Activated naive CD4-positive, alpha-beta T cell treated with anti-CD3 and anti-CD28 coated beads, Interleukin-2, amount 50 U/mL, for 72 hours (primary cell): ENCODE measurements around the gene ENPP7. TPM values are rescaled to one million over a fixed set of nuclear protein-coding genes. Genes with fewer than 3 reads are reported as not detected.

ENCODE experiments used
- ATAC-seq, 2 donors: fragments of 150-1000 bp; cut with Tn5 transposase; 2 replicates each; pipeline ENCODE4 v1.10.0; 2021; ENCODE audit warnings: mild to moderate bottlenecking in 2 of 2, moderate library complexity in 2 of 2
- DNase-seq, 2 donors: peaks; one replicate each; pipeline ENCODE4 v3.0.0; 2021 to 2022; ENCODE audit warnings: low spot score in 2 of 2
- H3K27ac Mint-ChIP-seq, 2 donors: one replicate each; pipeline ENCODE4 v1.8.0; 2022; ENCODE audit warnings: mild to moderate bottlenecking in 2 of 2, mixed read lengths in 2 of 2
- H3K36me3 Mint-ChIP-seq, 2 donors: one replicate each; pipeline ENCODE4 v1.8.0; 2022; ENCODE audit warnings: mixed read lengths in 2 of 2
- H3K9me3 Mint-ChIP-seq, 2 donors: one replicate each; pipeline ENCODE4 v1.8.0; 2022; ENCODE audit warnings: mixed read lengths in 2 of 2
- total RNA-seq, 2 donors: library from RNA; stranded (reverse); gene quantifications; one replicate each; pipeline ENCODE4 v1.2.3, GENCODE V29; 2022

The ENPP7 gene
- total RNA-seq, 2 donors from 2014 or later: 0.23 TPM; not detected in 1

DNA sequence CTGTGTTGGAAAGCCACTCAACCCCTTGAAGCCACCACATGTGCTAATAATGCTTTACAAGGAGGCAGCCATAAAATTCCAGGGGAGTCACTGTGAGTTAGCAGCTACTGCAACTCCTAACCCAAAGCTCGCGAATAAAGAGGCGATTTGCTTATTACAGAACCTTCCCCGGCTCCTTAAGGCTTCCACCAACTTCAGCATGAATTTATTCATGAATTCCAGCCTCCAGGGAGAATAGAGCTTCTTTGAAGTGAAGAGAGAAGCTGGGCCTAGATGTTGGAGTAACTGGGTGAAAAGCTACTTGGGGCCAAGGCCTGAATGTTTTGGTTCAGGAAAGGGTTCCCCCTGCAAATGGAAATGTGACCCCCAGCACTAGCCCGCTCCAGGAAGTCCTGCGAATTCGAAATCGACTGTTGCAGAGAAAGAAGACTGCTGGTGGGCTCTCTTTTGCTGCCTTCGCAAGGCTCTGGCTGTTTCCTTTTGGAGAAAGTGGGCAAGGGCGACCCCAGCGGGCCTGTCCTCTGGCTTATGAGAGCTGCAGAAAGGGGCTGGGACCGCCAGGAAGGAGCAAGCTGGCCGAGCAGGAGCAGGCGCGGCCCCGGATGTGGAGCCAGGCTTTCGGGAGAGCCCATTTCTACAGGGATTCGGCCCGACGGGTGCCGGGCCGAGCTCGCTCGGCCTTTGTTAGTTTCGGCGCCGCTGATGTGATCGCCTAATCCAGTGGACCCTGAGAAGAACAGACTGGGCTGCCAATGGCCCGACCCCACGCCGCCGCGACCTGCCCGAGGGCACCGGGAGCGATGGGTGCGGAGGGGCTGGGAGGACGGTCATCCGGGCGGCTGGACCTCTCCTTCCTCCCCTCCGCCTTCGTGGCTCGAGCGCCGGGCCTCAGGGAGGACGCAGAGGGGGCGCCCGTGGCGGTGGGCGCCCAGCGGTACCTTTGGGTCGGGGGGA is 58.5 kb downstream of the ENPP7 start:
- ATAC-seq (peak in 1 of 2 donors; percentile 8), DNase-seq (no peak)
- Mint-ChIP-seq H3K36me3 (no peaks in the 10 kb centered on the region), H3K27ac (no peak overlapping the region), H3K9me3 (no peaks in the 10 kb centered on the region)

DNA sequence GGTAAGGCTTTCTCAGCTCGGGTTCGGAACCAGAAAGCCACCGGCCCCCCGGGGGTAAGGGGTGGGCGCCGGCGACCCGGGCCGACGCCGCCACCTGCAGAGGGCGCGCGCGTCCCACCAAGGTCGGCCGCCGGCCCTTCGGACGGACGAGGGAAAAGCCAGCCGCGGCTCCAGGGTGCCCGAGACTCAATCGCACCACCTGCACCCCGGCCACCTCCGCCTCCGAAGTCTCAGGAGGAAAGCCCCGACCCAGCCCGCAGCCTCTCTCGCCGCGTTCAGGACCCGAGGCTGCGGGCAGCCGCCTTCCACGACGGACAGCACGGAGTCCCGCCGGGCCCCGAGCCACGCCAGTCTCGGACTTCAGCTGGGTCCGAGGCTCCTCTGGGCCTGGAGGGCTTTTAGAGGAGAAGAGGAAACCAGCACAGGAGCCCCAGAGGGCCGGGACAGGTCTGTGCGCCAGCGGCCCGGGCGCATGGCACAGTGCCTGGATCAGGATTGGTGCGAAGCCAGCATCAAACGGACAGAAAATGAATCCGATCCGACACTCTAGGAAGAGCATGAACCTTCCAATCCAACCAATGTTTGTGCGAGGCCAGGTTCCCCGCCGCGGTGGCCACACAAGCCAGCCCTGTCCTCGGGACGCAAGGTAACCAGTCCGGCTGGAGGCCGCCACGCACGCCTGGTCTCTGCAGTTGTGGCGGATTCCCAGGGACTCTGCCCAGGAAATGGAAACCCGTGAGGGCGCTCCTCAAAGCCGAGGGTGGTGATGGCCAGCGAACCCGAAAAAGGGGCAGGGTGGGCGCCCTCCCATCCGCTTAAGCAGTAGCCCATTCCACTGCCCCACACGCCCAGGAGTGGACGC is 59.4 kb downstream of the ENPP7 start:
- DNase-seq (peak in 1 of 2 donors; percentile 59), ATAC-seq (peak; percentile 61 to 71)
- H3K9me3 Mint-ChIP-seq: no peaks in the 10 kb centered on the region
- no peak overlapping the region for H3K27ac Mint-ChIP-seq
- H3K36me3 Mint-ChIP-seq: no peaks in the 10 kb centered on the region

DNA sequence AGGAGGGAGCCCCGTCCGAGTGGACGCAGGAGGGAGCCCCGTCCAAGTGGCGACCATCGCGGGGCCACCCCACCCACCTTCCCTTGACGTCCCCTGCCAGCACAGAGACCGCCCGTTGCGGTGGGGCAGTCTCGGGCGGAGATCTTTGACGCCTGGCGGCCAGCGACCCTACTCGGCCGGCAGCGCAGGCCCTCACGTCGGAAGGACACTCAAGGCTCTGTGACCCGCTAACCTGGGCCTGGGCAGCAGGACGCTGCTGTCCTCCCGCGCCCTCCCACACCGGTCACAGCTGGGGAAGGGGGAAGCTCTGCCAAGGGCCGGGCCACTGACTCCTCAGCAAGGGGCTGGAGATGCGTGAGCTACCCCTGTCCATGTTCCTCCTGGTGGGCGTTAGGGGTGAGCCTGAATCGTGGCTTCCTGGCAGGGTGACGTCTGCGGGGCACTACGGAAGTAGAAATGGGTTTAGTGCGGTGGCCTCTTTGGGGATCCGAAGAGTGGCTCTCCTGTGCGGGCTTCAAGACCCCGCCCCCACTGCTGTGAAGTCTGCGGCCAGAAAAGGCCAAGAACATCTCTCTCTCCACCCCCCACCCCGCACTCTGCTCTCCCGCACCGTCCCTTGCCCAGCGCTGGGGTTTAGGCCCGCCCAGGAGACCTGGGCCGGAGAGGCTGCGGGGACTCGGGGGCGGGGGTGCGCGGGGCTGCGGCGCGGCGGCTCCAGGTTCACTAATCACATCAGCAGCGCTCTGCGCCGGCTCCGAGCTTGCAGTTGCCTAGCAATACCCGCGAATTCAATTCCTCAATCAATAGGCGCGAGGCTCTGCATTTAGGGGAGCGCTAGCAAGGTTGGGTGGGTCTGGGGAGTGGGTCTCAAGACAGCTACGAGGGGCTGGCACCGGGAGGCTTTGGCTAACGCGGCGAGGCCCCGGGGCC is 60.3 kb downstream of the ENPP7 start:
- Mint-ChIP-seq H3K36me3 (no peaks in the 10 kb centered on the region), H3K27ac (no peak overlapping the region), H3K9me3 (no peaks in the 10 kb centered on the region)
- no peak for DNase-seq
- peak; percentile 24 to 28 for ATAC-seq

DNA sequence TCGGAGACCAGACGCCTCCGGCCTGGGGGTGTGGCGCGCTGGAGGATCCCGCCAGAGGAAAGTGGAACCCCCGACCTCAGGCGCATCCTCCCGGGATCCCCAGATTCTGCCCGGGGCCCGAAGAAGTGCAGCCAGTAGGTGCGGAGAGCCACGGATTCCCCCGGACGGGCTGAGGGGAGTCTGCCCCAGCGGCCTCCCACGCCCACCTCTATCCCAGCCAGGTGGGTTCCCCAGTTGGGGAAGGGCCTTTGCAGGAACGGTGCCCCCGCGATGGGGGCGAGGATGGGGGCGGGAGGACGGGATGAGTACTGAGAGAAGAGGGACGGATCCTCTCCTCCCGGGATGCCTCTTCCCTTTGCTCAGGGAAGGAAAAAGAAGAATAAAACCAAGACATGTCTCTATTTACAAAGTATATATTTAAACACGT is 61.0 kb downstream of the ENPP7 start:
- Mint-ChIP-seq H3K9me3 (no peaks in the 10 kb centered on the region), H3K36me3 (no peaks in the 10 kb centered on the region), H3K27ac (no peak overlapping the region)
- DNase-seq: no peak
- ATAC-seq: no peak

Other genes with a start within 250 kb of the ENPP7 start
- not detected for gene RBFOX3, start 119.9 kb upstream of the ENPP7 start, total RNA-seq
- gene CBX2, start 47.2 kb downstream of the ENPP7 start, total RNA-seq: 1 to 10 TPM; 2.8 to 3.3 TPM
- gene CBX8, start 66.1 kb downstream of the ENPP7 start, total RNA-seq: 1 to 10 TPM; 1.5 to 5.6 TPM
- gene CBX4, start 108.5 kb downstream of the ENPP7 start, total RNA-seq: 10 to 100 TPM; 12.7 to 16.8 TPM